Omental fat pad (tissue), 4 donors: ENCODE data around the gene EXOSC5. TPM values are rescaled to one million over a fixed set of nuclear protein-coding genes. Genes with fewer than 3 reads are reported as not detected.

ENCODE experiments used
- ATAC-seq: fragments of 150-250 bp; one replicate; pipeline ENCODE4 v1.9.1; 2016; ENCODE audit warnings: mild to moderate bottlenecking, moderate library complexity; ENCODE audit not compliant: low FRiP score
- DNase-seq: peaks from one replicate; pipeline ENCODE4 v3.0.0-alpha.2; 2019; ENCODE audit warnings: low spot score
- CTCF ChIP-seq, 3 donors: fragments of 450-650 bp; IDR thresholded peaks; one replicate each; pipeline ENCODE4 v1.5.1; 2016 to 2017; ENCODE audit warnings: antibody characterized with exemption in 3 of 3, mild to moderate bottlenecking in 3 of 3, moderate library complexity in 2 of 3
- total RNA-seq, 4 donors: library from RNA; depleted of rRNA; stranded (reverse); fragments of >200 nt; gene quantifications; one replicate each; pipeline ENCODE4 v1.1.0, GENCODE V29; 2016

Gene EXOSC5
- total RNA-seq, 4 donors from 2014 or later = 13.2 to 17.3 (median 15.7) TPM

GRCh38 chr19:41362143-41362847 lies 34.9 kb downstream of the EXOSC5 start:
- ATAC-seq (no peak), DNase-seq (no peak)

GRCh38 chr19:41359741-41360140 lies 37.4 kb downstream of the EXOSC5 start:
- no peak for DNase-seq

More at GRCh38 chr19:41362143-41362847, 34.9 kb downstream of the EXOSC5 start:
- no peak for TF ChIP-seq CTCF (IDR thresholded peaks at IDR 0.05)

GRCh38 chr19:41357746-41358145 lies 39.4 kb downstream of the EXOSC5 start:
- ATAC-seq = no peak
- no peak for DNase-seq
- TF ChIP-seq CTCF (IDR thresholded peaks at IDR 0.05) = no peak

More at GRCh38 chr19:41359741-41360140, 37.4 kb downstream of the EXOSC5 start:
- no peak for TF ChIP-seq CTCF (IDR thresholded peaks at IDR 0.05)
- ATAC-seq = no peak

- no peak for TF ChIP-seq CTCF (IDR thresholded peaks at IDR 0.05)
- DNase-seq (no peak), ATAC-seq (no peak)
These were observed 40.0 kb downstream of the EXOSC5 start for GRCh38 chr19:41356984-41357739.

- DNase-seq (no peak), ATAC-seq (no peak)
These were observed 41.4 kb downstream of the EXOSC5 start for GRCh38 chr19:41355802-41356201.

GRCh38 chr19:41355035-41355434 lies 42.1 kb downstream of the EXOSC5 start:
- ATAC-seq (no peak), DNase-seq (no peak)
- TF ChIP-seq CTCF (IDR thresholded peaks at IDR 0.05) = no peak

More at GRCh38 chr19:41355802-41356201, 41.4 kb downstream of the EXOSC5 start:
- no peak for TF ChIP-seq CTCF (IDR thresholded peaks at IDR 0.05)
